AG09309 (cell line): ENCODE measurements around the gene ZG16B.

Experiments used
- DNase-seq: peaks from one replicate; pipeline ENCODE4 v3.0.0-alpha.2; 2010; ENCODE audit warnings: low read depth
- H3K4me3 ChIP-seq: 2 replicates; pipeline ENCODE4 v1.5.1; 2011; ENCODE audit warnings: mild to moderate bottlenecking, low read depth, low read length, moderate library complexity; ENCODE audit not compliant: control insufficient read depth
- CTCF ChIP-seq: IDR thresholded peaks from 2 replicates; pipeline ENCODE4 v1.5.1; 2011; ENCODE audit warnings: mild to moderate bottlenecking, low read depth, low read length, inconsistent platforms; ENCODE audit not compliant: insufficient read depth, control insufficient read depth; ENCODE audit errors: missing control alignments

Gene ZG16B

DNA sequence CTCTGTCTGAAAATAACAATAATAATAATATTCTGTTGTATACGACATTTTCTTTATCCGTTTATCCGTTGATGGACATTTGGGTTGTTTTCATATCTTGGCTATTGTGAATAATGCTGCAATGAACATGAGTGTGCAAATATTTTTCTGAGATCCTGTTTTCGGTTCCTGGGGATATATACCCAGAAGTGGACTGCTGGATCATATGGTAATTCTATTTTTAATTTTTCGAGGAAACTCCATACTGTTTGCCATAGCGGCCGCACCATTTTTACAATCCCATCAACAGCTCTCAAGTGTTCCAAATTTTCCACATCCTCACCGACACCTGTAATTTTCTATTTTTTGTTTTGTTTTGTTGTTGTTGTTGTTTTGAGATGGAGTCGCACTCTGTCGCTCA is 37.2 kb upstream of the ZG16B start:
- H3K4me3 ChIP-seq = no peak overlapping the region
- no peak for DNase-seq
- TF ChIP-seq CTCF = no peak

- H3K4me3 ChIP-seq = no peak overlapping the region
- no peak for TF ChIP-seq CTCF
- DNase-seq = no peak
Measured at GRCh38 chr16:2795395-2796143, 34.5 kb upstream of the ZG16B start.

- H3K4me3 ChIP-seq = no peak overlapping the region
- DNase-seq = no peak
- TF ChIP-seq CTCF = no peak
Measured at GRCh38 chr16:2798723-2799204, 31.3 kb upstream of the ZG16B start.

- TF ChIP-seq CTCF = no peak
- H3K4me3 ChIP-seq = no peak overlapping the region
- DNase-seq = no peak
Measured at GRCh38 chr16:2799205-2799858, 30.8 kb upstream of the ZG16B start.

- TF ChIP-seq CTCF = no peak
- H3K4me3 ChIP-seq = no peak overlapping the region
- no peak for DNase-seq
Measured at GRCh38 chr16:2799859-2800226, 30.3 kb upstream of the ZG16B start.

GRCh38 chr16:2803545-2804195 is 26.4 kb upstream of the ZG16B start:
- DNase-seq = no peak
- TF ChIP-seq CTCF = no peak
- H3K4me3 ChIP-seq = no peak overlapping the region
